ENCODE results near the gene GPC6.

The GPC6 gene

DNA sequence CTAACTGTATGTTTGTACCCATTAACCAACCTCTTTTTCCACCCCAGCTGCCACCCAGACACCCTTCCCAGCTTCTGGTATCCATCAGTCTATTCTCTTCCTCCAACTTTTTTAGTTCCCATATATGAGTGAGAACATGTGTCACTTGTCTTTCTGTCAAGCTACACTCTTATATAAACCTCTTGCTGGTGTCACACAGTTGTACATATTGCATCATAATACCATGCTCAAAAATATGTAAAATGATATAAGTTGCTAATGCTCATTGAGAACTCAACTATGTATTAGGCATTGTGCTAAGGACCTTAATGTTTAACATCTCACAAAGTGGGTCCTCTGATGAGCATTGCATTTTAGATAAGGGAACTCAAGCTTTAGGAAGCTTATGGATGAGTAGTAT lies 395.4 kb downstream of the GPC6 start:
- DNase-seq = no peak

DNA sequence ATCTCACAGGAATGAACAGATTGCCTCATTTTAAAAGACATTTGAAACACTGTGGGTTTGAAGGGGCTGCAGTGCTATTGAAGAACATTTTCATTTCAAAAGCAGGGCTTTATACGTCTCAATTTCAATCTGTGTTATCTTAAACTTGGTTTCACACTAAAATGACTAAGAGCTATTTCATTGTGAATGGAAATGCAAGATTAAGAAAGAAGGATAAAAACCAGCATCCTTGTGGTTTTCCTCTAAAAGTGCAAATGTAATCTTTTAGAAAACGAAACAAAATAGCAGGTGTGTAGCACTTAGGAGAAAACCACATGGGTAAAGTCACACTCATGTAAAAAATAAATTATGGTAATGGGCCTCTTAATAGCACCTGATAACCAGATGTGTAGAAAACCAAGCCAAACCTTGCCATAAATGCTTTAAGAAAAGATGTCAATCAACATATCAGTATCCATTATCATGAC lies 397.7 kb downstream of the GPC6 start:
- no peak for DNase-seq

DNA sequence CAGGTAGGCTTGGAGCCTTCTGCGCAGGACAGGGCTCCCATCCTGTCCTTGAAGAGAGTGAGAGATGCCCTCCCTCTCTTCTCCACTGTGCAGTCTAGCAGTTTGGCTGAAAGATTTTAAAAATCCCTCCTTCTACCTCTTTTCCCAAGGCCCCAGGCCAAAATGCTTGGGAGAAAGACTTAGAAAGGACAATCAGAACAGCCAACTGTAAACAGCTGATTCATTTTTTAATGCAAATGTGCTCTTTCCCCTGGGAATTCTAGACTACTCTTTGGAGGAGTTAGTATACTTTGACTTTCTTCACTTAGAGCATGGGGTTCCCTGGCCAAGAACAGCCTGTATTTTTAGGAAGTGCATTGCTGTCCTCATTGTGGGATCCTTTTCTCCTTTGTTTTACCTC lies 398.9 kb downstream of the GPC6 start:
- DNase-seq = no peak

DNA sequence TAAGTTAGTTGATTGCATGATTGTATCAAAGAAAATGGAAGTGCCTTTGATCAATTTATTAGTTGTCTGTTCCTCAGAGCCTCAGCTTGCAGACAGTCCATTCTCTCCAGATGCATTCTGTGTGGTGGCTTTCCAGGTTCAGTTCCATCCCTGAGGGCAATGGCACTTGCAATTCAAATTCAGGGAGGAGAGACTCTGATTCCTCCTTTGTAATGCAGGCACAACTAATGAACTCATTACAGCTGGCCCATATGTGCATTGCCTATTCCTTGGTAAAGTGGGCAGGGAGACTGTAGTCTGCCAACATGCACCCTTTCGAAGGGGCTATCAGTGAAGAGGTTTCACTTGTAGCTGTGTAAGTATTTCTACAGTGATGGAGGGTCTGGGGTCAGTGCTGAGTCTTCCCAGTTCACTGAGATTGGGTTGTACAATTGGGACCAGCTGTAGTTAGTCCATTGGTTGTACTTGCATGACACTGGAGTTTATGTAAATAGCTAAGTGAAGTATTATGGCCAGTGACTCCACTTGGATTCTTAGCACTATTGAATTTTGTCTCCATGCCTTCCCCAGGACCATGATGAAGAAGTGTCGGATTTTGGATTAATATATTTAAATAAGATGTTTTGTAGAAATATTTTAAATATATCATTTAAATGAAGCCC lies 401.7 kb downstream of the GPC6 start:
- no peak for DNase-seq

DNA sequence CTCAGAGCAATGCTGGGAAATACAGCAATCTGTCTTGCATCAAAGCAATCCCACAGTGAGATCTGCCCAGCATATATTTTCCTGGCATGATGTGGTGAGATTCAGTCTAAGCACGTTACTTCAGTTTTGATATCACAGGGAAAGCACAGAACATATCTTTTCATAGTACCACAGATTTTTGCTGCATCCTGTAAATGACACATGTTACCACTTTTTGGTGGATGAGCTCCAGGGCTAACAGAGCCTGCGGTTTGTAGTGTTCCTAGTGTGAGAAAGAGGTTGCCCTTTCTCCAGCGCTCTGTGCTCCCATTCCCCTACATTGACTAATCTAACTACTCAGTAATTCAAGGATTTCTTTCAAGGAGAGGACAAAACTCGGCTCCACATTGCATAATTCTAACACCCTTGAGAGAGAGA lies 409.0 kb downstream of the GPC6 start:
- no peak for DNase-seq

DNA sequence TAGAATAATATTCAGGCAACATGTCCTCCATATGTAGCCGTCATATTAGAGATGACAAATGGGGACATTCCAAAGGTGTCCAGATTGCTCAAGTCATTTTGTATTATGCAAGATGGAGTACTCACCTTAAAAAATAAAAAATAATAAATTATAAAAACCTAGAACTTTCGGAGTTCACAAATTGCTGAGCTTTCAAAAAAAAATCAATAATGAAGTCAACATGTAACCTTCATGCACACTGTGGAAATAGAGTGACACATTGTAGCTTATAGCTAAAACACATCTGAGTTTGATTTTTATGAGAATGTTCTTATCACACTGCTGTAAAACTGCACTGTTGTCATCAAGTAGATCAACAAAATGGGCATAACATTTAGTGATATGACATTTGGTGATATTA lies 411.2 kb downstream of the GPC6 start:
- no peak for DNase-seq

DNA sequence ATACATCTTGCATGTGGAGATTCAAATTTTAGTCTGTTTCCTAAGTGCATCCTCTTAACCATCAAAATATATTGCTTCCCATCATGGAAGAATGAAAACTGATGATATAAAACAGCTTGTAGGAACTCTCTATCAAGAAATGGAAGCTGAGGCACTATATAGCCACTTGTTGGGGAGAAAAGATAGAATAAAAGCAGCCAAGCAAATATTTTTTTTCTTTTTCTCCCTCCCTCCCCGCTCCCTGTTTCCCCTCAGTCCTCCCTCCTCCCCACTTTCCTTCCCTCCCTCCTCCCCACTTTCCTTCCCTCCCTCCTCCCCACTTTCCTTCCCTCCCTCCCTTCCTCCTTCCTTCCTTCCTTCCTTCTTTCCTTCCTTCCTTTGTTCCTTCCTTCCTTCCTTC lies 413.8 kb downstream of the GPC6 start:
- DNase-seq = no peak

DNA sequence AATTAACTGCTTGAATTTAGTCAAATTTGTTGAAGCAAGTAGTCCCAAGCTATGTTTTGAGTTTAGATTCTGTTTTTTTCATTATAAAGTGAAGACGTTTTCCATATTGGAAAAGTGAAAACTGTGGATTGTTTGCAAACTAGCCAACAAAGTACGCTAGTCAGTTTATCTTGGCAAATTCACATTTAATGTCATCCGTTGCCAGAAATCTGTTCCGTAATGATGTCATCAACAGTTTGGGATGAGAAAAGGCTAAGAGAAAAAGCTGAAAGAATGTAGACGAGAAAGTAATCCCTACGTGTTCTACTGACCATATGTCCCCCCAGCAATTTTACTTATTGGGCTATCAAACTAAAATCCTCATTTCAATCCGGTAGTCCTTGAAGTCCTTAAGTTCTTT lies 419.6 kb downstream of the GPC6 start:
- no peak for DNase-seq

DNA sequence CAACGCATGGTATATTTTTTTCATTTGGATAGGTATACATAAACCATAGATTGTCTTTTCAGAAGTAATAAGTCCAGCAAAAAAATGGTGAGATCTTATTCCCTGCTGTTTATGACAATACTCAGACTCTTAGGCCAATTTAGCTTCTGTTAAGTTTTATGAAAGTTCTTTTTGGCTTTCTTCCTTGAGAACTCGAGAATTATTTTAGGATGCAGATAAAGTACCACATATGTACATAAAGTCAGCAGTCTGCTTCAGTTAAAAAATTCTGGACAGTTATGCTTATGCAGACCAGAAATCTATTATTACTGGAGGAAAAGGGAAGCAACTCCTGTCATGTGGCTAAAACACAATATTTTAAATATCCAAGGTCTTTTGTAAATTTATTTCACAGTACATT lies 422.9 kb downstream of the GPC6 start:
- no peak for DNase-seq

DNA sequence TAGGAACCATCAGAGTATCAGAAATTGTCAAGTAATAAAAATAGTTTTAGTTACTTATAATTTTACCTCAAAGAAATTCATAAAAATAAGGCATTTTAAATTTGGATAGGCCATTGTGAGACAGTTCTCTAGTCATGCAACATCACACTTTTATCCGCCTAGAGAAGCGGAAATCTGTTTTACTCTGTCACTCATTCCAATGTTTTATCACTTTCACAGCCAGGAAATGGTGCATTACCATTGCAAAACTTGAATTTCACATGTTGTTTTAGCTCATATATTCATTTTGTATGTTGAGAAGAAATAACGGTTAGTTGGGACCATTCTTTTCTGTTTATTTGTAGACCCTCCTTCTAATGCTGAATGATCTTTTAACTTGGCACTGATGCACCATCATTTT lies 427.2 kb downstream of the GPC6 start:
- no peak for DNase-seq

DNA sequence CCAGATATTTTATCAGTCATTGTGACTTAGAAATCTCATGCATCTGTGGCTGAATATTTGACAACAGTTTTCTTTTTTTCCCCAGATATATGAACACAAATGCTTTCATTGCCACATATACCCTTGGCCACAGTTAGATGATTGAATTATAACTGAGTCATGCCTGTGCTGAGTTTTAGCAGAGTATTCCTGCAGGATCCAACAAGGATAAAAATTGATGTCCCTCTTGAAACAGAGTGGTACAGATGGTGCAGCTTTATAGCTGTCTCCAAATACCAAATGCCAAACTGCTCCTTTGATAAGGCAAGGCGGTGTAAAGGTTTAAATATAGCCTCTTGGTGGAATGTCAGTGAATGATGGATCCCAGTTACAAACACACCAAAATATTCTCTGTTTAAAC lies 428.5 kb downstream of the GPC6 start:
- no peak for DNase-seq

DNA sequence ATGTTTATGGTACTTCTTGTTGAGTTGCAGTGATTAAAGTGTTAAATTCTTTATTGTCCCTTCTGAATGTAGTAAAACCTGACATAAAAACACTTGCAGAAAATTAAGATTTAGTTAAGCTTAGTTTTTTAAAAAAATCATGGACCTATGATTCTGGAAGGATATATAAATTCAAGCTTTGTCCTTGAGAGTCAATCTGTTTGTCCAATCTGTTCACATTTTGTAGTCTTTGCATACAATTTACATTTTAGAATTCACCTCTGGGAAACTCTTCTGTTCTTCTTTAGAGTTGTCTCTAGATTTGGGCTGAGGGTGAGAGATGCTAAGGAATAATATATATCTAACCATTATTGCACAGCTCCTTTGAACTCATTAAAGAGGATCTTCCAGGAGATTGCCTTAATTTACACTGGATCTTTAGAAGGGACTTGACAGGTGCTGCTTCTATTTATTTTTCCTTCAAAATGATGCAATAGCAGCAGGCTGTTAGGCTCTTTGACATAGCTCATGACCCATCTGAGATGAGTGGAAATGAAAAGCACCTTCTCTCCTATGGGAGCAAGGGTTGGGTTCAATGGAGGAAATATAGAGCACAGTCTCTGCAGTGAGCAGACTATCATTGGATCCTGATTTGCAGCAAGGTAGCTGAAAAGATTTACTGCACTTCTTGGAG lies 433.9 kb downstream of the GPC6 start:
- DNase-seq = no peak

DNA sequence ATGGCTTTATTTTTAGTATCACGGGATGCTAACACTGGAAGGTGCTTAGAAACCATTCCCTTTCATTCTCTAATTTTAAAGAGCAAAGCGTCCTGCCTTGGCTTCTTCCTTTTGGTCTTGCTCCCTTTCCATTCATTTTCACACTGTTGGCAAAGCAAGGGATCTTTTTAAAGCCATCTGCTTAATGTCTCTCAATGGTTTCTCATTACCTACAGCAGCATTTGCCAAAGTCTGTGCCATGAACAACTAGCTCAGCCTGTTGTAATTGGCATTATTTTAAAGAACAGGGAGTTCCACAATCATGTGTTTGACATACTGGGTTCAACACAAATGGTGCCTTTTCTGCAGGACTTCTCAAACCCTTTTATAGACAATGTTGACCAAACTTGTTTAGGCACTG lies 444.3 kb downstream of the GPC6 start:
- no peak for DNase-seq

DNA sequence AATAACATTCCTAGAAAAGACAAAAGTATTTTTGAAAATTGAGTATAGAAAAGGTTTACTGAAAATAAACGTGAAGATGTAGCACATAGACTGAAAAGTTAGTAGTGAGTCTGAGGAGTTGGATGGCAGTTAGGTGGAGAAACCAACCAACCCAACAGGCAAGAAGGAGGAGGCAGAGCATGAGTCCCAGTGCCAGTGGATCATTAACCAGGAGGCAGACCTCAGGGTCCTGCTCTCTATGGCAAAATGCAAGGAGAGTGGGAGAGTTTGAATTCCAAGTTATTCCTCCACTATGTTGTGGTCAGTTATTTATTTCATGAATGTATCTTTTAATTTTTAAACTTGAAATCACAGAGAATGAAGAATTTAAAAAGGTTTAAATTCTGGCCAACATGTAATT lies 446.4 kb downstream of the GPC6 start:
- no peak for DNase-seq

DNA sequence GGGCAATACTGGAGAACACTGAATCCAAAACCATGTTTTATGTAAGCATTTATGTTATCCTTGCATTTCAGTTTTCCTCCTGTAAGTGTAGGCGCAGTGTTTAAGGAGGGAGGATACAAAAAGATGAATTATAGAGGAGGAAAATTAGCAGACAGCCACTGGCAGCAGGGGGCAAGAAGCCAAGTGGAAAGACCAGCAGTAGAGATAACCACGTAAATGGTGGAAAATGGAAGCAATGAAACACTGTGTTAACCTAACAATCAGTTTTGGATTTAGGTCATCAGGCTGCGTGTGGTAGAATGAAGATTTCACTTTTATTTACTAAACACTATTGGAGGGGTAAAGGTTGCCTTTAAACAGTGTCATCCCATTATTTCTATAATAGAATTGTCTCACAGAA lies 447.3 kb downstream of the GPC6 start:
- DNase-seq = no peak

DNA sequence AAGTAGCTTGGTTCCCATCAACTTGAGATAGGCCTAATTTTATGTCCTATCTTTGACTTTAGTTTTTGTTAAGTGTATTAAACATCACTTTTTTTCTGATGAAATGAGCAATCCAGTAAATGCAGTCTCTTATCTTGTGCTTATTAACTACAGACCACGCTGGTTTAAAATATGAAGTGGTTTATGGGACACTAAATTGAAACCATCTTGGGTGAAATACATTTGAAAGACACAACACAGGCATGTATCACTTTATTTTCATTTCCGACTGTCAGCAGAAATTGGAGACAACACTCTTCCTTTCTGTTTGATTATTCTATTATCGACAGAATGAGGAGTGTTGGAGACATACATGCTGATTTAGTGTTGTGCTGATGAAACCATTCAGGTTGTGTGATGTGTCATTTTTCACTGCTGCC lies 447.7 kb downstream of the GPC6 start:
- DNase-seq = no peak

DNA sequence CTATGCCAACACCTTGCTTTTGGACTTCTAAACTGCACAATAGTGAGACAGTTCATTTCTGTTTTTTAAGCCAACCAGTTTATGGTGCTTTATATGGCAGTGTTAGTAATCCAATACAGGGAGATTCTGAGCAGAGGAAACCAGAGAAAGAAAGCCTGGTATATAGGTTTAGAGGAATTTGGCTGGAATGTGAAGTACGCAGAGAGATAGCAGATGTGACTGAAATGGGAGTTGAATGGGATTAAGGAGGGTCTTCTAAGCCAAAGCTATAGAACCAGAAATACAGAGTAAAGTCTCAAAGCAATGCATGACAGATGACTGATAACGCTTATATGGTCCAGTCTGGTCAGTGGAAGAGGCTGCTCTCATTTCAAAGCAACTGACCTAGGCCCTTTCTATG lies 453.7 kb downstream of the GPC6 start:
- DNase-seq = no peak

DNA sequence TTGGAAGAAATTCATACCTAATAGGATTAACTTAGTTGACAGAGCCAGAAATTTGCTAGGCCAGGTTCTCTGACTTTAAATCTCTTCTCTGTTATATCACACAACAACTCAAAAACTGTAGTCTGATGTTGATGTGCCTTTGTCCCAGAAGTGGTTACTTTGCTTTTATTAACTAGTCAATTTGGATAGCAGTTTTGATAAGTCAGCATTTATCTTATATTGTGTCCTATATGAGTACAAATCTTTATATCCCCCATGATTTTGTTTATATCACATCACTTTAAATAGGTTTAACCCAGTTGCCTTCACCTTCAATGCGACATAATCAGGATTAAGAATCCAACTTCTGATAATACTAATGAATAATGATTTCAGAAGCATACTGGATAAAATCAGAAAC lies 459.3 kb downstream of the GPC6 start:
- DNase-seq = no peak

DNA sequence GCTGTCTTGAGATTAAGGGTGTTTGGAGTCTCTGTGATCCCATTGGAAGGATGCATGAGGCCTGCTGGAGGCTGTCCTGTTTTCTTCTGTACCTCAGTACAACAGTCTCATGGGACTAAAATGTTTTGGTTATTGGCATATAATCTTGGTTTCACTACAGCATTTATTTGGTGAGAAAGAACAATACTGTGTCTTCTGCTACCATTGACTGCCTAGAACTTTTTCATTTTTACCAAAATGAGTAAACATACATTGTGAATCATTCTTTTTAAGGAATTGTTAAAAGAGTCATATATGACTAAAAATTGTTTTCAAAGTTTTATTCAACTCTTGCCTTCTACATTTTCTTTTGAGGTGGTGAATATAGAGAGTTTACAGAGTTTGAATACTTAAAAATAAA lies 459.8 kb downstream of the GPC6 start:
- DNase-seq = no peak

DNA sequence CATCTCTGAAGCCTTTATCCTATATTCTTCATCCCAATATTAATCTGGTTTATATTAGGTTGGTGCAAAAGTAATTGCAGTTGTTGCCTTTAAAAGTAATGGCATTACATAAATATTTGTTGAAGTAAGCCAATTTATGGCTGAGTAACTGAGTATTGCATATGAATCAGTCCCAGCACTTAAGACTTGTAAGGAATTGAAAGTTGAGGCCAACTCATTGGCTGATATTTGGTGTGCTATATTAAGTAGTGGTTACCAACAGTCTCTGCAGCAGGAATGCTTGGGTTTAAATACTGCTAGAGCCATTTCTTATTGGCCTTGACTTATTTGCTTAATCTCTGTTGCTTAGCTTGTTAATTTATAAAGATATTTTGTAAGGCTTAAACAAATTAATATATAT lies 460.7 kb downstream of the GPC6 start:
- DNase-seq = no peak

DNA sequence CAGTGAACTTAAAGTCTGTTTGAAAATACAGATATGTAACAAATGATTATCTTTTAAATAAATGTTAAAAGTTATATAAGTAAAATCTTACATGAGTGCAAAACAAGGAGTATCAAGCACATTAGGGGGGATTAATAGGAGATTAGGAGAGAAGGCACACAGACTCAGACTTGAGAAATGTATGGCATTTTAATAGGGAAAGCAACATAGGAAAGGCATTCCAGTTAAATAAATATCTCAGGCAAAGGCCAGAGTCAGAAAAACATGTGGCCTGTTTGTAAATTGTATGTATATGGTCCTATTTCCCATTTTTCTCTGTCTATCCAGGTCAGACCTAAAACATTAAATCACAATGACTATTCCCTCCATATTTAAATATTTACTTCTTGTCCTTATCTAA lies 462.7 kb downstream of the GPC6 start:
- no peak for DNase-seq

DNA sequence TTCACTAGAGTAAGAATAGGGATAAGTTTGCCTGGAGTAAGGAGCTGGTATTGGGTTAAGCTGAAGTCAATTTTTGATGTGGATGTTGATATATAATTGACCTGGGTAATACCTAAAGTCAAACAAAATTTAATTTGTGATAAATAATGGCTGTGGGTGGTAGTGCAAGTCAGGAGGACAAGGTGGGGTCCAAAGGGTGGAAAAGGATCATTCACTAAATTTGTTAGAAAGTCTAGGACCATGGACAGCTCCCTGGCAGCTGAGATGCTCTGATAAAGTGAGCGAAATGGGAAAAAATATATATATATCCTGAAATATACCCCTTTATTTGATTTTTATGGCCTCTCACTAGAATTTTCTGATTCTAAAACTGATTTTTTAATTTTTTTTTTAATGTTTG lies 463.5 kb downstream of the GPC6 start:
- DNase-seq = no peak

DNA sequence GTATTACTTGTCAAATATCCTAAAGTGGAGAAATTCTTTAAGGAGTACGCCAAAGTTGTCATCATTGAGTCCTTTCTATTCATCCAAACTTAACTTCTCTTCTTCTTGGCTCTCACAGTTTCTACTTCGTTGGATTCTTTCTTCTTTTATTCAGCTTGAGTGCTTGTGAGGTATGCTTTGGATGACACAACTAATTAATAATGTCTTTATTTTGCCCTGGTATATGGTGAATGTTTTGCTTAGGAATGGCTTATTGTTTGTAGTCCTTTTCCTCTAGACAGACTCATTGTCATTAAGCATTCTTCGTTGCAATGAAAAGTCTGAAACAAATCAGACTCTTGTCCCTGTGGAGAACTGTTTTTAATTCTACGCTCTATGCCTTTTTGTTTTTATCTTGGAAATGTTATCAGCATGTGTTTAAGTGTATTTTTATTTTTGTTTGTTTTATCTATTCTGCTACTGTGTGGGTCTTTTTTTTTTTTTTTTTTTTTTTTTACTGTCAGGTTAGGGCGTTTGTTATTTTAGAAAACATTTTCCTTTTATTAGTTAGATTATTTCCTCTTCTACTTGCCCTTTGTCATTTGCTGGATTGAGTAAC lies 471.5 kb downstream of the GPC6 start:
- no peak for DNase-seq

DNA sequence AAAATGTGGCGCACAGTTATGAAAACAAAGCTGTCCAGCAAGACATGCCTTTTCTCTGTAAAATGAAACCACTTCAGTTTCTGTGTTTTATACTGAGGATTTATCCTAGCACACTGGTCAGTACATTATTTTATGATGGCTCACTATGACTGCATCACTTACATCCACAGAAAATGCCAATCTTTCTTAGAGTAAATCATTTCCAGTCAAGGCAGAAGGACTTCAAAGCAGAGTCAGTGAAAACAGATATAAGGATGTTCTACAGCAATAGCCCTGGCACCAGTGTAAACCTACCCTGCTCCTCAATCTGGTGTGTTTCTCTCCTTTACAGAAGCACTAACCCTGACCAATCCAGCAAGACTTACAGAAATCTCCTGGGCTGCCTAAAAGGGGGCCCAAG lies 473.5 kb downstream of the GPC6 start:
- DNase-seq = no peak

Data from NCI-H187 treated with DMSO at 0.1 percent for 48 hours (cell line).